Keratinocyte (primary cell): Measurements from ENCODE around the gene RBMX2.
"Not testable (repeated sequence)": the region's sequence is repeated elsewhere in the genome, so short reads cannot be mapped to it uniquely, and the experiment has no call there.

Source experiments
- CTCF ChIP-seq, 3 experiments: IDR thresholded peaks in 1 of 3; conservative IDR thresholded peaks in 1 of 3; optimal IDR thresholded peaks in 1 of 3; 2 replicates in 2 of 3; 3 replicates in 1 of 3; pipeline versions ENCODE3 to v1.5.1; 2011; ENCODE audit warnings: low read length in 3 of 3, mild to moderate bottlenecking in 3 of 3, moderate library complexity in 2 of 3, control low read depth in 1 of 3, inconsistent platforms in 1 of 3; ENCODE audit not compliant: insufficient read depth in 2 of 3; ENCODE audit errors: extremely low read depth in 1 of 3
- EZH2 ChIP-seq: IDR thresholded peaks from one replicate; pipeline ENCODE4 v1.6.1; 2012; ENCODE audit warnings: inconsistent platforms, mild to moderate bottlenecking, low read length, moderate library complexity

GRCh38 chrX:130352050-130352449, 49.7 kb upstream of the RBMX2 start:
- not testable (repeated sequence) for TF ChIP-seq CTCF (optimal IDR thresholded peaks at IDR 0.05 in 1 of 3, IDR thresholded peaks at IDR 0.05 in 1 of 3, conservative IDR thresholded peaks at IDR 0.05 in 1 of 3; ENCODE audit: extremely low read depth in 1 of 3, insufficient read depth in 2 of 3, low read length in 3 of 3); EZH2
